Measurements from ENCODE around the gene MTA1. TPM values are rescaled to one million over a fixed set of nuclear protein-coding genes. Genes with fewer than 3 reads are reported as not detected.

MTA1 gene
- total and polyA plus RNA-seq, 2 of the 8 experiments (the other 6 are each of a cell fraction or from before 2014, with no cell fraction given), result 73.9 to 221 TPM

- Histone ChIP-seq H4K20me1 (replicated peaks in 1 of 2; ENCODE audit: control insufficient read depth in 1 of 2, insufficient read depth in 2 of 2, low read length in 2 of 2) (peaks cover 42 to 52% of the 10 kb centered on the region in 2 experiments), H3K9ac (replicated peaks in 1 of 4; ENCODE audit: extremely low read depth in 1 of 4, low read depth in 3 of 4, low read length in 3 of 4) (no peak overlapping the region), H3K56ac (replicated peaks; ENCODE audit: insufficient read length, low read depth, low read length) (no peak overlapping the region), H3K14ac (ENCODE audit: insufficient read length) (no peak overlapping the region), H4K5ac (ENCODE audit: insufficient read length, low read depth, low read length) (no peak overlapping the region), H2BK15ac (ENCODE audit: low read length) (no peak overlapping the region), H3K79me1 (ENCODE audit: low read depth, low read length) (peaks cover 15% of the 10 kb centered on the region), H4K91ac (replicated peaks; ENCODE audit: insufficient read length, low read length) (no peak overlapping the region), H3K4me1 (replicated peaks in 1 of 4; ENCODE audit: control insufficient read depth in 3 of 4, insufficient read depth in 4 of 4, low read length in 3 of 4) (peaks cover 0 to 5% (median 4%) of the 10 kb centered on the region in 4 experiments; a peak in 5 of 7 replicates), H2BK5ac (ENCODE audit: low read depth, low read length) (no peak overlapping the region), H2AFZ (ENCODE audit: low read length) (no peak overlapping the region), H3K4me3 (ENCODE audit: extremely low read depth in 1 of 4, insufficient read depth in 2 of 4, low read depth in 3 of 4, low read length in 4 of 4) (no peak overlapping the region), H4K8ac (ENCODE audit: extremely low read depth, insufficient read depth, low read length) (no peak overlapping the region), H3K23ac (ENCODE audit: insufficient read length) (no peak overlapping the region), H3K4ac (replicated peaks; ENCODE audit: insufficient read length, low read depth, low read length) (no peak overlapping the region), H3K36me3 (ENCODE audit: control insufficient read depth in 2 of 4, insufficient read depth in 4 of 4, low read length in 3 of 4) (peaks cover 0 to 11% (median under 1%) of the 10 kb centered on the region in 4 experiments; a peak in 3 of 8 replicates), H3K79me2 (ENCODE audit: control insufficient read depth in 1 of 2, insufficient read depth in 2 of 2, low read length in 2 of 2) (peaks cover 25 to 87% of the 10 kb centered on the region in 2 experiments), H2BK20ac (ENCODE audit: low read length) (no peak overlapping the region), H3K18ac (ENCODE audit: extremely low read depth, low read length) (no peak overlapping the region), H2BK12ac (ENCODE audit: low read depth, low read length) (no peak overlapping the region), H3K9me3 (ENCODE audit: insufficient read depth in 2 of 2, low read depth in 1 of 2, low read length in 1 of 2) (no peaks in the 10 kb centered on the region), H2AK5ac (ENCODE audit: low read depth, low read length) (no peak overlapping the region), H3K4me2 (ENCODE audit: insufficient read depth in 1 of 2, low read depth in 2 of 2, low read length in 2 of 2) (no peak overlapping the region), H2BK120ac (replicated peaks; ENCODE audit: low read depth, low read length) (no peak overlapping the region), H3K23me2 (ENCODE audit: low read depth, low read length) (no peaks in the 10 kb centered on the region), H3K27me3 (replicated peaks in 1 of 4; ENCODE audit: control insufficient read depth in 3 of 4, extremely low read depth in 1 of 4, insufficient read depth in 3 of 4, low read length in 3 of 4) (no peaks in the 10 kb centered on the region), H3K27ac (ENCODE audit: low read depth, low read length) (no peak overlapping the region)
- CTCF ChIA-PET (ENCODE audit: partially characterized antibody), result interaction anchor here (1.9 kb wide), 1 partner anchor 50 kb away, joined by 6 read pairs; no protein-coding TSS in a partner anchor
- no peak for DNase-seq (ENCODE audit: low read depth in 1 of 2, low spot score in 2 of 2)
- TF ChIP-seq E2F6 (IDR thresholded peaks at IDR 0.05), result no peak
- no peak for TF ChIP-seq CBX8 (IDR thresholded peaks at IDR 0.05; ENCODE audit: borderline replicate concordance, low read depth, low read length)
- no peak for TF ChIP-seq RAD21 (IDR thresholded peaks at IDR 0.05 in 1 of 2, conservative IDR thresholded peaks at IDR 0.05 in 1 of 2; ENCODE audit: low read depth in 2 of 2, low read length in 2 of 2)
- TF ChIP-seq PHF8 (conservative IDR thresholded peaks at IDR 0.05; ENCODE audit: low read depth, low read length), result no peak
- TF ChIP-seq TAF1 (IDR thresholded peaks at IDR 0.05; ENCODE audit: low read depth, low read length), result no peak
- TF ChIP-seq HDAC6 (IDR thresholded peaks at IDR 0.05; ENCODE audit: low read depth, low read length), result no peak
- no peak for TF ChIP-seq EP300 (IDR thresholded peaks at IDR 0.05; ENCODE audit: borderline replicate concordance in 1 of 2, low read depth in 2 of 2, low read length in 2 of 2)
- no peak for TF ChIP-seq SIRT6 (IDR thresholded peaks at IDR 0.05; ENCODE audit: low read length)
- no peak for TF ChIP-seq RXRA (IDR thresholded peaks at IDR 0.05; ENCODE audit: insufficient read depth, low read depth, low read length)
- no peak for FAIRE-seq
- POLR2A ChIA-PET (ENCODE audit: partially characterized antibody), result interaction anchor here (1.4 to 2.5 kb wide), 2 partner anchors 11 to 49 kb away, joined by 3 to 10 read pairs; no protein-coding TSS in a partner anchor
- 82% methylated on average over 9 of the region's 9 CpGs; no CpG with 5 or more reads in 1 of the 2 experiments for WGBS, 2 experiments (ENCODE audit: extremely low coverage in 1 of 2, insufficient coverage in 1 of 2, insufficient read length in 1 of 2, insufficient replicate concordance in 2 of 2, low coverage in 1 of 2, low lambda C conversion rate in 2 of 2, missing lambda C conversion rate in 1 of 2)
Measured at GRCh38 chr14:105430565-105430964, 10.9 kb downstream of the MTA1 start.

Measured in H1 (cell line).